ENCODE measurements around the gene PHIP.
A peak's percentile ranks its signal among the peaks of the same experiment; 100 is the strongest.
"Not testable (repeated sequence)": the region's sequence is repeated elsewhere in the genome, so short reads cannot be mapped to it uniquely, and the experiment has no call there.

The PHIP gene

DNA sequence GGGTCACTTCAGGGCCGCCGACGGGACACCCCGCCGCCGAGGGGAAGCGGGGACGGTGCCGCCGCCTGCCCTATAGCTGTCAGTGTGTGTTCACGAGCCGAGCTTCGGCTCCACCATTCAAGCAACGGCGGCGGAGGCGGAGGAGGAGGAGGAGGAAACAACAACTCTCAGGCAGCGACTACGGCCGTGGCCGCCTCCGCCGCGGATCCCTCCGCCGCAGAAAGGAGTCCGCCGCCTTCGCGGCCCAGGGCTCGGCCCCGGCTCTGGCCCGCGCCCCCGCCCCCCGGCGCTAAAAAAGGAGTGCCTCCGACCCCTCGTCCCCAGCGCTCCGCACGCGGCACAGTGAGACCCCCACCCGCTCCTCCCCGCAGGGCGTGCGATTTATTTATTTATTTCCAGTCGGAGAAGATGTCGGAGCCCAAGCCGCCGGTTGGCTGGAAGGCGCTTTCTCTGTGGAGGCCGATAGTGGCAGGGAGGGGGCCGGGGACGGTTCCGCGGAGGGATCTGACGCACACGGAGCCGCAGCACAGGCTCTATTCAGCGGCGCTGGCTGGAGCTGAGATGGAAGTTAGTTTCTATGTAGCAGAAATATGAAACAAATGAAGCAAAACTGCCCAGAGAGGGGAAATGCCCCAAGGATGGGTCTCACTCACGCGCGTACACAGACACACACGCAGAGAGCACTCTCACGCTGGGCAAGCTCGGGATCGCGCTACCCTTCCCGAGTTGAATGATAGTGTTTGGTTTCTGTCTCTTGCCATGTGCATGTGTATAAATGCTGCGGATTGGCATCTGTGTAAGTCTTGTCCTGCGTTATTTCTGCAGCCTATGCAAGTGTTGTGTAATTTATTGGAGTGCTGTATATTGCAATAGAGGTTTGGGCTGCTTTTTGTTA, at the start of gene PHIP:
PHIP (minus strand) TSS at position 180 of the 895 bp plus-strand sequence. CDS start 186 bp downstream, outside the sequence.
- DNase-seq: peak; percentile 95

DNA sequence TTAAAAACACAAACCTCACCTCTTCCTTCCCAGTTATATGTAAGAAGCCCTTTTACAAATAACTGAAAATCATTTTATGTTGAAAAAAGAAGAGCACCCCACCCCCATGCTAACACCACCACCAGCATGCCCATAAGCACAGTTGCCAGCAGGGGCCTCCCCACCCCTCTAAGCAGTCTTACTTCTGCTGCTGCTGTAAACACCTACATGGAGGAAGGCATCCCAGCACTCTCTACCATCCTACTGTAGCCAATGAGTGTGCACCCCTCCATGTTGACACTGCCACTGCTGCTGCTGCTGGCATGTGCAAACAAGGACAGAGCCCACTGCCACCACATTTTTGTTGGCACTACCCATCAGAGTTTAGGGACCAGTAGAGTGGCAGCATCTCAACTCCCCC, 49.6 kb upstream of the PHIP start:
- DNase-seq: no peak

DNA sequence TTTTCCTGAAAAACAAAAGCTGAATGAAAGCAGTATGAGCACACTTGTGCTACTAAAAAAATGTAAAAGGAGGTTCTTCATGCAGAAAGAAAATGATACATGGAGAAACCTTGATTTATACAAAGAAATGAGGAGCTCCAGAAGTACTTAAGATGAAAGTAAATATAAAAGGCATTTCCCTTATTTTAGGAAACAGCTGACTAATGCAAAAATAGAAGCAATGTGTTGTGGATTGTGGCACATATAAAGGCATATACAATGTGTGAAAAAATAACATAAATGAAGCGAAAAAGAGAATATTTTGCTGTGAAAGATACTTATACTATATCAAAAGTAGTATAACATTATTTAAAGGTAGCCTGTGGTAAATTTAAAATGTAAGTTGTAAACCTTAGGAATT, 41.2 kb upstream of the PHIP start:
- no peak for DNase-seq

DNA sequence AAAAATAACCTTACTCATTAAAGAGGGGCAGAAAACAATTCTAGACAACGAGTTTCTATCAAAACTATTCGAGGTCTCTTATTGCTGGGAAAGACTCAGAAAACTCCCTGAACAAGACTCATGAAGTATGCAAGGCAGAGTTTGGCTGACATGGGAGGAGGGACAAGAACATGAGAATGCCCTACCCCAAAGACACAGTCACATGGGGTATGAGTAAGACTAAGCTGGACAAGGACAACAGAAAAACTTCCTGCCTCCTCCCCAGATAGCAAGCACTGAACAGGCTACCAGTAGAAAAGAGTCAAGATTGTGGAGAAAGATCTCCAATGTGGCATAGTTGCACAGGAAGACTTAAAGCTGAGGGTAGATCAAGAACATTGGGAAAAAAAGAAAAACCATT, 39.7 kb upstream of the PHIP start:
- no peak for DNase-seq

DNA sequence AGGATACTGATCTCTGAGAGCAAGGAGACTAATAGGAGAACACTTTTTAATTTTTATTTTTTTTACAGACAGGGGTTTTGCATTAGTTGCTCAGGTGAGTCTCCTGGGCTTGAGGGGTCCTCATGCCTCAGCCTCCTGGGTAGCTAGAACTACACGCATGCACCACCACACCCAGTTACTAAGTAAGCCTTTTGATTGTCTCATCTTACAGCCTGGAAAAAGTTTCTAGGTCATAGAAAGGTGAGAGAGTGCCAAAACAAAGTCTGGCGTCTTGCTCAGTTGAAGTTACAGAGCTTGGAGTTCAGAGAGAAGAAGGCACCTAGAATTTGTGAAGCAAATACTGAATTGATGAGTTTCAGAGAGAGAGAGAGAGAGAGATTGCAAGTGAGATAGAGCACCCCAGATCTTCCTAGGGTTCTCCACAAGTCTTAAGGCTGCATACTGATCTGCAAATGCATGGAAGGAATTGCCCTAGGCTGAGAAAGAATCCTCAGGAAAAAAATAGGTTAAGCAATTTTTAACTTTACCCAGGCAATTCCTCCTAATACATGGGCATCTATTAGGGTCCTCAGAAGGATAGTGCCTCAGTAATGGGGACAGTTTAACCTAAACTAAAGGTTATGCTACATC, 37.6 kb upstream of the PHIP start:
- no peak for DNase-seq

DNA sequence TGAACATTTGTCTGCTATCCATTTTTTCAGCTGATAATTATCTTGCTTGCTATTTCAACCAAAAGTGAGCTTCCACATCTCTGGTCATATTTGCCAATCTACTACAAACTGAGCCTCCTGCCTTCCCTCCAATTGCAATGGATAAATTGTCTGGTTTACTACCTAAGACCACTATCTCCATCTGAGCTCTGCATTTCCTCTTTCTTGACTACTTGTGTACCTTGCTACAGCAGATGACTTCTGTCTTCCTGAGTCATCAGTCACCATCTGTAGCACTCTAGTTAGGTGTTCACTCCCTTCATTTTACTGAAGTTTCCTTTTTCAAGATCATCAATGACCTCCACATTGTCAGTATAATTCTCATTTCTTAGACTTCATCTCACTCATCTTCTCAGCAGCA, 33.5 kb upstream of the PHIP start:
- DNase-seq: no peak

DNA sequence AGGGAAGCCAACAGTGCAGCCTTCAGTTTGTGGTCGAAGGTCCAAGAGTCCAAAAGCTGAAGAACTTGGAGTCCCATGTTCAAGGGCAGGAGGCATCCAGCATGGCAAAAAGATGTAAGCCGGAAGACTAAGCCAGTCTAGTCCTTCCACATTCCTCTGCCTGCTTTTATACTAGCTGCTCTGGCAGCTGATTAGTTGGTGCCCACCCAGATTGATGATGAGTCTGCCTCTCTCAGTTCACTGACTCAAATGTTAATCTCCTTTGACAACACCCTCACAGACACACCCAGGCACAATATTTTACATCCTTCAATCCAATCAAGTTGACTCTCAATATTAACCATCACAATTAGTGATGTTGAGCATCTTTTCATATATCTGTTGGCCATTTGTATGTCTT, 23.1 kb upstream of the PHIP start:
- no peak for DNase-seq

DNA sequence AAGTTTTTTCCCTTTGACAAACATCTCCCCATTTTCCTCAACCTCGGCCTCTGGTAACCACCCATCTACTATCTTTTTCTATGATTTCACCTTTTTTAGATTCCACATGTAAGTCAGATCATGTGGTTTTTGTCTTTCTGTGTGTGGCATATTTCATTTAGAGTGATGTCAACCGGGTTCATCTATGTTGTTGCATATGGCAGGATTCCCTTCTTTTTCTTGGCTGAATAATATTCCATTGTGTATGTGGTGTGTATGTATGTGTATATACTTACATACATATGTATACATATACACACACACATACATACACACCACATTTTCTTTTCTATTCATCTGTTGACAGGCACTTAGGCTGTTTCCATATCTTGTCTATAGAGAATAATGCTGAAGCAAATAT, 22.2 kb upstream of the PHIP start:
- DNase-seq: no peak

DNA sequence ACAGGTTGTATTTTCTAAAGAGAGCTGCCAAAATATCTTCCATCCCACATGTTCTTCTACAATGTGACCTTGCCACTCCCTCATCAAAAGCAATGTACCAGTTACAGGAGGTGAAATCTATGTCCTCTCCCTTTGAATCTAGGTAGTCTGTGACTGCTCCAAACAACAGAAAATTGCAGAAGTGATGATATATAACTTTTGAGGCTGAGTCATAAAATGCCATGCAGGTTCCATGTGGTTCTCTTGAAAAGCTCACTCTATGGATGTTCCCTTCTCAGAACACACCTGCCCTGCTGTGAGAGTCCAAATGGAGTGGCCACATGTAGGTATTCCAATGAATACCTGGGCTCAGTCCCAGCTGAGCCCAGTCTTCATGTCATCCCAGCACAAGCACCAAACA, 16.9 kb upstream of the PHIP start:
- no peak for DNase-seq

DNA sequence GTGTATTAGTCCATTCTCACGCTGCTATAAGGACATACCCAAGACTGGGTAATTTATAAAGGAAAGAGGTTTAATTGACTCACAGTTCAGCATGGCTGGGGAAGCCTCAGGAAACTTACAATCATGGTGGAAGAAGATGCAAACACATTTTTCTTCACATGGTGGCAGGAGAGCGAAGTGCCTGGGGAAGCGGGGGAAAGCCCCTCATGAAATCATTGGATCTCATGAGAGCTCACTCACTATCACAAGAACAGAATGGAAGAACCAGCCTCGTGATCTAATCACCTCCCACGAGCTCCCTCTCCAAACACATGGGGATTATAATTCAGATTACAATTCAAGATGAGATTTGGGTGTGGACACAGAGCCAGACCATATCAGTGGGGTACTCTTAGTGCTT, 13.7 kb upstream of the PHIP start:
- DNase-seq: not testable (repeated sequence)

DNA sequence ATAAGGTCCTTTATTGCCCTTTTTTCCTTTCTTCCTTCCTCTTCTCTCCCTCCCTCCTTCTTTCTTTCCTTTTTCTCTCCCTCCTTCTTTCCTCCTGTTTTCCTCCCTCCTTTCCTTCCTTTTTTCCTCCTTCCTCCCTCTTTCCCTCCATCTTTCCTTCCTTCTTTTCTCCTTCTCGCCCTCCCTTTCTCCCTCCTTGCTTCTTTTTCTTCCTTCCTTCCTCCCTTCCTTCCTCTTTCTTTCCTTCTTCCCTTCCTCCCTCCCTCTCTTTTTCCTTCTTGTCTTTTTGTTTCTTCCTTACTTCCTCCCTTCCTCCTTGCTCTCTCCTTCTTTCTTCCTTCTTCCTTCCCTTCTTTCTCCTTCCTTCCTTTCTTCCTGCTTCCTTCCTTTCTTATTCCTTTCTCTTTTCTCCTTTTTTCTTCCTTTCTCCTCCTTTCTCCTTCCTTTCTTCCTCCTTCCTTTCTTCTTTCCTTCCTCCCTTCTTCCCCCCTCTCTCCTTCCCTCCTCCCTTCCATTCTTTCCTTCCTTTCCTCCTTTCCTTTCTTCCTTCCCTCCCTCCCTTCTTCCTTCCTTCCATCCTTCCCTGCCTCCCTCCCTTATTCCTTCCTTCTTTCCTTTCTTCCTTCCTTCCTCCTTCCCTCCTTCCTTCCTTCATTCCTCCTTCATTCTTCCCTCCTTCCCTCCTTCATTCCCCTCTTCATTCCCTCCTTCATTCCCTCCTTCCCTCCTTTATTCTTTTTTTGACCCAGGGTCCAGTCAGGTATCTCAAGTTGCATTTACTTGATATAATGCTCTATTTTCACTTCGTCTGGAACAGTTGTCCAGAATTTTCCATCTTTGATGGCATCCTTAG, 11.7 kb upstream of the PHIP start:
- DNase-seq: no peak

DNA sequence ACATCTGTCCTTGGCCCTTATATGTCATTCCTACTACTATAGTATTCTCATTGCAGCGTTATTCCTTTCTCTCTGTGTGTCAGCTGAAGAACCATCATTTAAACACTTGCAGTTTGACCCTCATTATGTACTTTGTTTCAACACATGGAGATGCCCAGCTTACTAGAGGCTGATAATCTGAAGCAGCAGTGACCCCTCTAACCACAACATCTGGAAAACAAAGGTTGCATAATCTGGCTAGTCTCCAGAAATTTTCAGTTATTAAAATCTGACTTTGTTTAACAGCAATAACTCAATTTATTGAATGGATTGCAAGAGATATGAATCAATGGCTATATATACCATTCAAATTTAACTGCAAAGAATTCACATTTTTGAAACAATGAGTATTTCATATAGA, 6.6 kb upstream of the PHIP start:
- DNase-seq: no peak

DNA sequence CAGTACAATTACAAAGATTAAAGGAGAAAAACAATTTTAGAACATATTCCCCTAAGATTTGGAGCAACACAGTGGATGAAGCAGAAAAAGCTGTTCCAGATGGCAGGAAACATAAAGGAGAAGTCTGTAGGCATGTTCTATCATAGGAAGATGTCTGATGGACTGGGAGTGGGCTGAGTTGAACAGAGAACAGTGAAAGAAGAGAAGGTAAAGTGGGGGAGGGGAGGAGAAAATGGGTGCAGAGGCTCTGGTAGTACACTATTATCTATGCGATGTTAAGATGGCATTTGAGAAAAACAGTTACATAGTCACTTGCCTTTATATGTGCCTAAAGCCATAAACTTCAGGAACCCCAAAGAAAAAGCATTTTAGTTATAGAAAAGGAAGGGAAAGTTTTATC, 4.2 kb upstream of the PHIP start:
- DNase-seq: no peak

DNA sequence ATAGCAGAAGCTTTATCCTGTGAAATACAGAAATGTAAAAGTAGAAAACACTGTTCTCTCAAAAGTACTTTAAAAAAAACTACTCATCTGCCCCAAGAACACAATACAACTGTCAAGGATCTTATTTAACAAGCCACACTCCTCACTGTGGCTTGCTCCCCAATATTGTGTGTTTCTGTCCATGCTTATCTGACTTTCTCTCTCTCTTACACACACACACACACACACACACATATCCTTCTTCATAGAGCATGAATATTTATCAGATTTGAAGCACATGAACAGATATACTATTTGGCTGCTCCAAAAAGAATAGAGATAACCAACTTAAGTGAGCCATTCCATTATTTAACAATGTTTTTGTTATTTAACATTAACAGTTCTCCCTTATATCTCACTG, 3.6 kb upstream of the PHIP start:
- DNase-seq: no peak

DNA sequence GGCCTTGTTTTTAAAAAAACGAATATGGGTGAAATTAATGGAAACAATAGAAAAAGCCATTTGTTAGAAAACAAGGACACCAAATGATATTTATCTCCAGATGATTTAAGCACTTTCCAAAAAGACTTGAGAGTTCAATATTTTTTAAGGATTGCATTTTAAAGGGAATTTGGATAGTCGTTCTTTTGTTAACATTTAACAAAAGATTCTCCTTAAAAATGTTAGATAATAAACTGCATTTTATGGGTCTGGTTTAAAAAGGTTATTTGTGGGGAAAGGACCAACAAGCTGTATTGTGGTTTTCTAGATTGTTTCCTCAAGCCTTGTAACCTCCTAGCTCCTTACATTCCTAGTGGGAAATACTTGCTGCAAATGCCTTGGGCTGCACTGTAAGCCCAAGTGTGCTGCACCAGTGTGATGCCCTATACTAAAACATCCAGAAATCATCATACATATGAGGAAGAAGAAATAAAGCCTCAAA, 1.5 kb upstream of the PHIP start:
- DNase-seq: no peak

DNA sequence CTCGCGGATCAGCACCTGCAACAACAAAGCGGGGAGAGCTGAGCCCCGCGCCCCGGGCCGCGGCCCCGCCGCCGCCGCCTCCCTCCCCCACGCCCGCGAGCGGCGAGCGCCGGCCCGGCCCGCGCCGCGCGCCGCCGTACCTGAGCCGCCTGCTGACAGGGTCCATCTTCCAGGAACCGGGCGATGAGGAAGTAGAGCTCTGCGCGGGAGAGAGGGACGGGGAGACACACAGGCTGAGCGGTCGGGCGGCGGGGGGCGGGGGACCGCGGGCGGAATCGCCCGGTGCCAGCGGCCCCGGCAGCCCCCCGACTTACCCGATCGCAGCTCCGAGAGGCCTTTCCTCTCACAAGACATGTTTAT, 359 bp downstream of the PHIP start:
- no peak for DNase-seq

DNA sequence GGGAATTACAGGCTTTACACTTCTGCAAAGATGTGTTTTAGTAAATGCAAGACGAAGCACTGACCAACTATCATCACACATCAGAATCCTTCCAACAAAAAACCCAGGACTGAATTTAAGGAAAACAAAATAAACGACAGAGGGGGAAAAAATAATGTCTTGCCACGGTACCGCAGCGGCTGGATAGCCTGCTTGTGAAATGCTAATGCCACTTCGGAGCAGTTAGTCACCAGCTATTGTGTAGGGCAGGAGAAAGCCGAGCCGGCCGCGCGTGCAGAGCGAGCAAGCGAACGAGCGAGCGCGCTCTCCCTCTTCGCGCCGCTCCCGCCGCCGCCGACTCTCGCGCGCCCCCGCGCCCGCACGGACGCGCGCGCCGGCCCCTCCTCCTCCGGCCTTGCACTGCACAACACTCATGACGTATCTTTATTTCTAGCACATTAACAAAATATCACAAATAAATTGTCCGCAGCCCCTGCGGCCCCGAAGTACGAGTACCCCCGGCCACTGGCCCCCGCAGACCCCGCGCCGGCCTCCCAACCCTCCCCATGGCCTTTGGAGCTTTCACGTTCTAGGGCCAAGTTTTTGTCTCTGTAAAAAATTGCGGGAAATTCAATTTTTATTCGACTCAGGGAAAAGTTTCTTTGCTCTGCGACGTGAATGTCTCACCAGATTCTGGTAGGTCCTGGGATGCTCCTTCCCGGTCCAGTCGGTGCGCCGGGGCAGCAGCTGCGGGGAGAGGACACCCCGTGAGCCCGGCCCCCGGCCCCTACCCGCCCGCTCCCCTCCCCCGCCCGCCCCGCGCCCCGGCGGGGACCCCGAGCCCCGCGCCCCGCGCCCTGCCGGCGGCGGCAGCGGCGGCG, 1.0 kb downstream of the PHIP start:
- DNase-seq: peak; percentile 88

DNA sequence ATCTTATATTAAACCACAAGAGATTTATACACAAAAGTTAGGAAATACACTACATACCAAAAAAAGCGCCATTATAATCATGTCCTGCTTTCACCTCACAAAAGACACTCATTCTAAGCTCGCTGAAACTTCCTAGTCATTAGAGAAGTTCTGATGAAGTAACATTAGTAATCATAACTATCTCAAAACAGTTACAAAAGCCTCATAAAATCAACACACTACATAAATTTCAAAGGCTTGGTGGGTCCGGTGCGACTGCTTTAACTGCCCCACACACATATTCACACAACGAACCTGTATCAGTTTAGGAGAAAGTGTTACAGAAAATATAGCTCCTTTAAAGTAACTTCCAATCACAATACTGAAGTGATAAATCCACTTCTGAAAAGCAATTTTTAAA, 1.9 kb downstream of the PHIP start:
- DNase-seq: no peak

DNA sequence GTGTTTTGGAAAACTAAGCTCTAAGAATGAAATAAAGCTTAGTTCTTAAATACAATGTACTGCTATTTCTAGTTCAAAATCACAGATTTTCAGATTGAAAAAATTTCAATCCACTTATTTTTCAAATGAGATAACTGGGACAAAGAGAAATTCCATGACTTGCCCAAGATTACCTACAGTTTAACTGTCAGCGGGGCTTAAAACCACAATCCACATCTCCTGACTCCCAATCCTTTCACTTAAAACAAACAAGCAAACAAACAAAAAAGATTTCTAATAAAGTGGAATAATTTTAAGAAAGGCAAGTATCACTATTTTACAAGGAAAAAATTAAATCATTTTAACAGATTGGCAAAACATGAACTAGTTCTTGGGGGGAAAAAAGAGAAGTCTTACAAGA, 4.2 kb downstream of the PHIP start:
- no peak for DNase-seq

DNA sequence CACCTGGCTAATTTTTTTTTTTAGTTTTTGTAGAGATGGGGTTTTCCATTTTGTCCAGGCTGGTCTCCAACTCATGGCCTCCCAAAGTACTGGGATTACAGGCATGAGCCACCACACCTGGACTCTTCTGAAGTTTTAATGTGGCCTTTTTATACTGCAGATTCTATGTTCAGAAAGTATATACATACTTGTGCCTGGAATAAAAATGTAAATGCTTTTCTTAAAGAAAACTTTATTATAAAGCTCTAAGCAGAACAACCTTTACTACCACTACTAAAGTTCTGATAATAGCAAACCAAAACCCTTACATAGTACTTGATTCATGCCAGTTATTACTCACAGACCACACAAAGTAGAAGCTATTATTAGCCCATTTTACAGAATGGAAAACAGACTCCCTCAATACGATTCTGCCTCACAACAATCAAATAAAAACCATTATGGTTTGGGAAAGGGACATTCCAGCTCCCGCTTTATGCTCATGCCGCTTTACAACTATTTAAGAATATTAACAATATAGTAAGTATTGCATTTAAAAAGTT, 5.3 kb downstream of the PHIP start:
- no peak for DNase-seq

DNA sequence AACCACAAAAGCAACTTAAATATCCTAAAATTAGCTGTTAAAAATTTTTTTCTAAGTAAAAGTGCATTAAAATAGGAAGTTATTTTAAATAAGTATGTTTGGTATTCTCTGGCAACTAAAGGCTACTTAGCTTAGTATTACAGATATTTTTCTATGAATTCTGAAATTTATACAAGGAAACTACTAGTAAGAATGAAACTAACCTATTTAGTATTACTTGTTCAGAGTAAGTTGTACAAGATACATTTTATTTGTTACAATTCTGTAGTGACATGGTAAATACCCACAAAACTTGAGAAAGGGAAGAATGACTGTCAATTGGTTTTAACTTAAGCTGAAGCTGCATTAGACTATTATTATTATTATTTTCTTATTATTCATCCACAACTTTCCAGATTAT, 6.5 kb downstream of the PHIP start:
- DNase-seq: no peak

DNA sequence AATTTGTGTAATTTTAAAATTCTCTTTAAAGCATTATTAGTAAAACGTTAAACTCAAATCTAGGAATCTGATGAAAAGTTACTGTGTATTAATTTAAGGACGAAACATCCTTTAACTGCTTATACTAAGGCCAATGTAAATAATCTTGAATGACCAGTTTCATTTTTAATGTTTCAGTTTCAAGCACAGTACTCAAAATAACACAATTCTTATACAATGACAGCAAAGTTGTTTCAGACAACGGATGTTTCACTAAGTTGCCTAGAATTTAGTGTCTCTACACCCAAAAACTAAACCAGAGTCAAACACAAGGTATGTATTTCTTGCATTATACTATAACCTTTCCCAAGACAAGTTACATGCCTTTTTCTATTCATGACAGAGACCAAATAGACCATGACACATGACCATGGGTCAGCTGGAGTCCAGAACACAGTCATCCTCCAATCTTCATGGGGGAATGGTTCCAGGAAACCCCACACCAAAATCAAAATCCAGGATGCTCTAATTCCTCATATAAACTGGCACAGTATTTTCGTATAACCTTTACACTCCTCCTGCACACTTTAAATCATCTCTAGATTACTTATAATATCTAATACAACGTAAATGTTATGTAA, 7.7 kb downstream of the PHIP start:
- DNase-seq: no peak
